Measurements from ENCODE around the gene SERINC1. TPM values are rescaled to one million over a fixed set of nuclear protein-coding genes. Genes with fewer than 3 reads are reported as not detected.
A peak's percentile ranks its signal among the peaks of the same experiment; 100 is the strongest.
"Not testable (repeated sequence)": the region's sequence is repeated elsewhere in the genome, so short reads cannot be mapped to it uniquely, and the experiment has no call there.

Gene SERINC1
- total RNA-seq (297 TPM), polyA plus RNA-seq (207 TPM)

DNA sequence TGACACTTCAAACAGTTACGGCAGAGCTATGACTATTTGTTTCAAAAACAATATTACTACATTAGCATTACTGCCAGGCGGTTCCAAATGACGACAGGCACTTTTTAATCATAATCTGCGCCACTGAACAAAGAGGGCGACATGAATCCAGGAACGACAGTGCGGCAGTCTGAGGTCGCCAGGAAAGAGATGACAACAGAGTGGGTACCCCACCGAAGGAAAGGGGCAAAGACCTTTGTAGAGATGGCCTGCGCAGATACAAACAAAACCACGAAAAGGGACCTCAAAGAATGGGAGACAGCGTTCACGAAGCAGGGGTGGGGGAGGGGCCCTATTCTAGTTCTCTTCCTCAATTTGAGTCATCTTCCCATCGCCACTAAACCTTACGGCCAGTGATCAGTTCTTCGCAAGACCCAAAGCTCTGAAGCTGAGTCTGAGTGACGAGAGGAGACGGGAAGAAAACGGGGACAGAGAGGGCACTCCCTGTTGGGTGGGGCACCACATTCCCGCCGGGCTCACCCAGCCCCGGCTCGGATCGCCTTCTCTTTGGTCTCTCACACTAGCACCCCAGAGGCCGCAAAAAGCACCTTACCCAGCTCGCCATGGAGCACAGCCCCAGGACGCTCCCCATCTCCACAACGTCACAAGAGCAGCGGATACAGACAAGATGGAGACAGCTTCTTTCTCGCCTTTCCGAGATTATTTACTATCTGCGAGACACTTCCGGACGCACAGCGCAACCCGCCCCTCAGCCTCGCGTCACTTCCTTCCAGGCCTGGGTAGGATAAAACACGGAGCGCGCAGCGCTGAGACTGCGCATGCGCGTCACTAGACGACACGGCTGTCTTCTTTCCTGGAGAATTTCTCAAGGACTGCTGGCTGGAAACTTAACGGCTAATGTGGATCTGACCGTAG is at the start of gene SERINC1:
Gene SERINC1 (minus strand): TSS at position 701 of the 915 bp plus-strand sequence. CDS start 70 bp downstream, at position 631.
- Histone ChIP-seq H3K4me1 (ENCODE audit: insufficient read depth) (no peaks in the 10 kb centered on the region), H3K27ac (ENCODE audit: low read depth) (peak within 1 kb of the TSS; percentile 93), H3K4me3 (ENCODE audit: low read depth, low read length) (peak within 1 kb of the TSS; percentile 66), H3K36me3 (ENCODE audit: insufficient read depth) (no peaks in the 10 kb centered on the region)
- DNase-seq (ENCODE audit: extremely low spot score) = peak; percentile 93
- under 1% methylated on average over 49 of the region's 49 CpGs for WGBS

DNA sequence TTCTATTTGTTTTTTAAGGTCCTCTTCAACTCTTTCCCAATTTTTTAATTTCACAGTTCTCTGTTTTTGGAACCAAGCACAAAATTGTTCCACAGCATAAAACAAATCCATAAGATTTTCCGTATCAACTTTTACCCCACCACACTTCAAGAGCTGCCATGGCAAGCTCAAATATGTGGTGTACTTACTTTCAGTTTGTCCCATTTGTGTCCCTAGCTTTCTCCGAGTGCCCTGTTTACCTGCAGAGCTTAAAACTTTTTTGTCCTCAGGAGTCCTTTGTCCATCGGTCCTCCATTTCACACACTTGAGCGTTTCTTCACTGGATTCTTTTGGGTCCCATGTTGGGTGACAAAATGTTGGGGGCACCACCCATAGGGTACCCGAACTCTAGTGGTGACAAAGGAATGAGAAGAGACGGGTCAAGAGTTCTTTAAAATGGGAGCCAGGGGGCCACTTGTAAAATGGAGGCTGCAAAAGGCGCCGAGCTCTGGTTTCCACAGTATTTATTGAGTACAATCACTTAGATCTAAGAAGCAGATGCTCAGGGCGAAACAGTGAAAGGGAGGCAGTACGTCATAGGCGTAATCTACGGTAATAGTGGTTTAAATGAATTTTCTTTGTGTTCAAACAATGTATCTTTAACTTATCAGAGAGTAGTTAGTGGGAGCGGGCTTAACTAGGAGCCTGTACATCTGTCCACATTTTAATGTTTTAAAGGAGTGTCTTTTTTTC is 39.8 kb upstream of the SERINC1 start:
- no peak overlapping the region for H3K4me3 ChIP-seq (ENCODE audit: low read depth, low read length)
- H3K36me3 ChIP-seq (ENCODE audit: insufficient read depth) = no peaks in the 10 kb centered on the region
- no peak overlapping the region for H3K27ac ChIP-seq (ENCODE audit: low read depth)
- 79% methylated on average over 13 of the region's 13 CpGs for WGBS
- no peaks in the 10 kb centered on the region for H3K4me1 ChIP-seq (ENCODE audit: insufficient read depth)
- no peak for DNase-seq (ENCODE audit: extremely low spot score)

DNA sequence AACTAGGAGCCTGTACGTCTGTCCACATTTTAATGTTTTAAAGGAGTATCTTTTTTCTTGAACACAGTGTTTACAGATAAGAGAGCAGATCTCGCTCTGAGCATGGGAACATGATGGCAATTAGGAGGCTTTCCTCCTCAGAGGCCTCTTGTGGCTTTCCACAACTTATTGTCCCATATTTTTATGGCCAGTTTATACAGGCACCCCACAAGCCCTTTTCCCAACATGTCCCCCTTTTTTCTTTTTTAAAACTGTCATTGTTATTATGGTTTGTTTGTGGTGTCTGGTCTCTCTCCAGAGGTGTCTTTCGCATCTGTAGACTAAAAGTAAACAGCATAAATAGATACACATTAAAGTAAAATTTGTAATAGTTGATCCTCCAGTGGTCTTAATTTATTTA is 33.6 kb upstream of the SERINC1 start:
- 86% methylated on average over 3 of the region's 3 CpGs for WGBS
- not testable (repeated sequence) for H3K4me3 ChIP-seq (ENCODE audit: low read depth, low read length); DNase-seq (ENCODE audit: extremely low spot score); H3K36me3 ChIP-seq (ENCODE audit: insufficient read depth); H3K27ac ChIP-seq (ENCODE audit: low read depth); H3K4me1 ChIP-seq (ENCODE audit: insufficient read depth)

DNA sequence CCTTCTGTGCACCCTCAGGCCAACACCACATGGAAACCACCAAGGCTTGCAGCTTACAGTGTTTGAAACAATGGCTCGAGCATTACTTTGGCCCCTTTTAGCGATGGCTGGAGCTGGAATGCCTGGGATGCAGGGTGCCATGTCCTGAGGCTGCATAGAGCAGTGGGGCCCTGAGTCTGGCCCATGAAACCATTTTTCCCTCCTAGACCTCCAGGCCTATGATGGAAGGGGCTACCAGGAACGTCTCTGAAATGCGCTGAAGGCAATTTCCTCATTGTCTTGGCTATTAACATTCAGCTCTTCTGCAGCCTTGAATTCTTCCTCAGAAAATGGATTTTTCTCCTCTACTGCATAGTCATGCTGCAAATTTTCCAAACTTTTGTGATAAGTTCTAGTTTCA is 29.9 kb upstream of the SERINC1 start:
- 92% methylated on average over 4 of the region's 4 CpGs for WGBS
- Histone ChIP-seq H3K36me3 (ENCODE audit: insufficient read depth) (no peaks in the 10 kb centered on the region), H3K4me3 (ENCODE audit: low read depth, low read length) (no peak overlapping the region), H3K27ac (ENCODE audit: low read depth) (no peak overlapping the region), H3K4me1 (ENCODE audit: insufficient read depth) (no peaks in the 10 kb centered on the region)
- no peak for DNase-seq (ENCODE audit: extremely low spot score)

DNA sequence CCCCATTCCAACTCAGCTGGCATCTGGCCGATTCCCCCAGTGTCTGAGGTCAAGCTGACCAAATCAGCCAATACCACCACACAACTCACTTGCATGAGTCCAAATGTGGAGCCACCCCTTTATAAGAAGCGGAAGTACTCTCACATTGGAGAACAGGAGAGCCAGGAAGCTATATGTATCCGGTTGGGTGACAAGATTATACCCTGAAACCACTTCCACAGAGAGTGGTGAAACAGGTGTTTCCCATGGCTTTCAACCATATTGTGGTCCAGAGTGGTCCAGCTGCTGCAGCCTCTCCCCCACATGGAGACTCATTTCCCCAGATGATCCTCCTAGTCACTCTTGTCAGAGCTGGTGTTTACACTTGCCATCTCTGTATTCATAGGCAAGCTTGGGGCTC is 24.0 kb upstream of the SERINC1 start:
- DNase-seq (ENCODE audit: extremely low spot score) = no peak
- no peak overlapping the region for H3K4me3 ChIP-seq (ENCODE audit: low read depth, low read length)
- WGBS = 87% methylated on average over 3 of the region's 3 CpGs
- H3K27ac ChIP-seq (ENCODE audit: low read depth) = no peak overlapping the region
- H3K36me3 ChIP-seq (ENCODE audit: insufficient read depth) = no peaks in the 10 kb centered on the region
- H3K4me1 ChIP-seq (ENCODE audit: insufficient read depth) = no peaks in the 10 kb centered on the region

DNA sequence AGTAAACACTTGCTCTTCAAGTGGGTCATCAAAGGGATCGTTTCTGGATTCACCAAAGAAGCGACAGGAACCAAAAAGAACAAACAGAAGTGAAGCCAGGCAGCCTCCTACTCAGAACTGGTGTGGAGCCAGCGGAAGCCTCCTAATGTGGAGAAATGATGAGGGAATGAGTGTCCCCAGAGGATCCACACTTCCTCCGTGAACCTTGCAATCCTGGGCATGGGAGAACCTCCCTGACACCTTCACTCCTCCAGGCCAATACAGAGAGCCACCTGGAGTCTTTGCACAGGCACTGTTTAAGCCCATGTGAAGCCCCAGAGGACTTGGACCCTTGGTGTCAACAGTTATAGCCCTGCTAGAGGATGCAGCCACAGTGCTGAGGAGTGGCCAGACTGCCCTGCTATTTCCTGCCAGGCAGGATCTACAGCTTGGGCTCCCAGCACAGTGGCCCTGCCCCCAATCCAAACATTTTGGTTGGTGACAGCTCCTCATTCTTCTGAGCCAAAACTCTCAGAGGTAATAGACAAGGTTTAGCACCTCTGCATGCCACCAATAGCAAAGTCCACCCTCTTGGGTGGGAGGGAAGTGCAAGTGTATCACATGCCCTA is 23.2 kb upstream of the SERINC1 start:
- Histone ChIP-seq H3K36me3 (ENCODE audit: insufficient read depth) (no peaks in the 10 kb centered on the region), H3K4me1 (ENCODE audit: insufficient read depth) (no peaks in the 10 kb centered on the region), H3K4me3 (ENCODE audit: low read depth, low read length) (no peak overlapping the region), H3K27ac (ENCODE audit: low read depth) (no peak overlapping the region)
- 82% methylated on average over 4 of the region's 4 CpGs for WGBS
- no peak for DNase-seq (ENCODE audit: extremely low spot score)

DNA sequence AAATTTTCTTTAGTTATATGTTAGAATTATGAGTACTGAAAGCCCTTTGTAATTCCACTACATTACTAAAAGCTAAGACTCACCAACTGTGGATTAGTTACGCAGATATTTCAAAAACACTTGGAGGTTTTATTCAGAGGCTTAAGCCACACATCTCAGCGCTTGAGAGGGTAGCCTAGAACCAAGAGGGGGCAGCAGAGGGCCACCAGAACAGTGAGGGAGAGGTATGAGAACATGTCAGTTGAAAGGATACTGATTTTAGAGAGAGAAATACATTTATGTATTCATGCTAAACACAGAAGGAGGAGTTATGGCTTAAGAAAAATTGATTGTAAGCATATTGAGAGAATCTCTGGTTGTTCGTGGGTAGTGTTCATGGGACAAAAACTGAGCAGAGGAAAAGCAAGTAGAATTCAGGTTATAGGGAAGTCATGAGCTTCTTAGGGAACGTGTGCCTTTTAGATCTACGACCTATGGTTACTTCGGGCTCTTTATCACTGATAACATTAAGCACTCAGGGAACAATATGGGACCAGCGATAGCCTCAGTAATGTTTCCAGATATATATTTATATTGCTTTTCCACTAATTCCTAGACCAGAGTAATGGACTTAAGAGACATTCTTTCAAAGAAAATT is 20.4 kb upstream of the SERINC1 start:
- 17% methylated on average over 7 of the region's 7 CpGs for WGBS
- peak; percentile 61 for DNase-seq (ENCODE audit: extremely low spot score)
- no peak overlapping the region for H3K27ac ChIP-seq (ENCODE audit: low read depth)
- H3K36me3 ChIP-seq (ENCODE audit: insufficient read depth) = no peaks in the 10 kb centered on the region
- H3K4me1 ChIP-seq (ENCODE audit: insufficient read depth) = no peaks in the 10 kb centered on the region
- no peak overlapping the region for H3K4me3 ChIP-seq (ENCODE audit: low read depth, low read length)

DNA sequence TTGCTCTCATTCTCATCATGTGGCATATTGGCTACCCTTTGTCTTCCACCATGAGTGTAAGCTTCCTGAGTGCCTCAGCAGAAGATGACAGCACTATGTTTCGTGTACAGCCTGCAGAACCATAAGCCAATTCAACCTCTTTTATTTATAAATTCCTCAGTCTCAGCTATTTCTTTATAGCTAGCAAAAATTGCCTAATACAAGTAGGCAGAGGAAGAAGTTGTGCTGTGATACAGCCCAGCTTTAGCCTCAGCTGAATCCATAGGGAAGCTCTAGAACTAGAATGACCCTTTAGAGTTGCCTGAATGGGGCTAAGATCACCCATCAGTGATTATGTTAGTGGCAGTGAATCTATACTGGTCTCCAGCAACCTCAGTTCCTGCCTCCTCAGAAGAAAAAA is 19.0 kb upstream of the SERINC1 start:
- no peak overlapping the region for H3K27ac ChIP-seq (ENCODE audit: low read depth)
- DNase-seq (ENCODE audit: extremely low spot score) = no peak
- no peaks in the 10 kb centered on the region for H3K4me1 ChIP-seq (ENCODE audit: insufficient read depth)
- H3K36me3 ChIP-seq (ENCODE audit: insufficient read depth) = no peaks in the 10 kb centered on the region
- H3K4me3 ChIP-seq (ENCODE audit: low read depth, low read length) = no peak overlapping the region
- 56% methylated on average over 1 of the region's 1 CpG for WGBS

DNA sequence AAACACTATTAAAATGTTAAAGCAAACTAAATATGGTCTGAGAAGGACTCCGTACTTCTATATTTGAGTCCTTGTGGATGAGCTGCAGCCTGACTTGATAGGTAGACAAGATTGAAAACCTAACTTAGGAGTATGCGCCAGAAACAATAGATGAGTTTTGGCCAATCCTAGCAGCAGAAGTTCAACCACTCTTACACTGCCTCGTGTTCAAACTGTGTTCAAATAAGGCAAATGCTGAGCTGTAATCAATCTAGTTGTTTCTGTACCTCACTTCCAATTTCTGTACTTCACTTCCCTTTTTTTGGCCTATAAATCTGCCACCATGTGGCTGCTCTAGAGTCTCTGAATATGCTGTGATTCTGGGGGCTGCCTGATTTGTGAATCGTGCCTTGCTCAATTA is 13.2 kb upstream of the SERINC1 start:
- Histone ChIP-seq H3K36me3 (ENCODE audit: insufficient read depth) (no peaks in the 10 kb centered on the region), H3K4me1 (ENCODE audit: insufficient read depth) (no peaks in the 10 kb centered on the region), H3K4me3 (ENCODE audit: low read depth, low read length) (no peak overlapping the region), H3K27ac (ENCODE audit: low read depth) (no peak overlapping the region)
- 72% methylated on average over 4 of the region's 4 CpGs for WGBS
- DNase-seq (ENCODE audit: extremely low spot score) = no peak

DNA sequence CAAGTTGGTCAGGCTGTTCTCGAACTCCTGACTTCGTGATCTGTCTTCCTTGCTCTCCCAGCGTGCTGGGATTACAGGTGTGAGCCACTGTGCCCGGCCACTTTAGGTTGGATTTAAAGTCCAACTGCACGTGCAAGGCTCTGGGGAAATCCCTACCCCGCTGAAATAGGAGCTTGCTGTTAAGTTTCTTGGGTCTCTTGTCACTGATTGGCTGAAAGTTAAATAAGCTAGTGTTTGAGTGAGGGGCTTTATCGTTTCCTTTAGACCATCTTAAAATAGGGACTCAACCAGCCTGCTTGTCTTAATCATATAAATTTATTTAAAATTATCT is 11.1 kb upstream of the SERINC1 start:
- DNase-seq (ENCODE audit: extremely low spot score) = no peak
- WGBS = 67% methylated on average over 7 of the region's 7 CpGs
- Histone ChIP-seq H3K4me1 (ENCODE audit: insufficient read depth) (no peaks in the 10 kb centered on the region), H3K27ac (ENCODE audit: low read depth) (no peak overlapping the region), H3K4me3 (ENCODE audit: low read depth, low read length) (no peak overlapping the region), H3K36me3 (ENCODE audit: insufficient read depth) (no peaks in the 10 kb centered on the region)

DNA sequence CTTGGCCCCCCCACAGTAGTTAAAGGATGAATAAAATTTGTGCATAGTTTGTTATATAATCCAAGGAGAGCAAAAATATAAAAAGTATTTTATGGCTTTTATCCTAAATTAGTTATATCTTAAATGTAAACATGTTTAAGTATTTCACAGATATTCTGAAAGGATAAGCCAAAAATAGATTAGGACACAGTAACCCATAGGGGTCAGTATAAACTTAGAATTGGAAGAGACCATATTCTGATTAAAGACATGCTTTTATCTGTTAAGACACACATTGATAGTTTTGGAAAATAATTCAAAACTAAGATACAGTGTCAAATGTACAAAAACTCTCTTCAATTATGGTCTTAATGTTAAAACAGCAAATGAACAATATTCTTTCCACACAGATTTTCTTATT is 4.5 kb upstream of the SERINC1 start:
- Histone ChIP-seq H3K4me3 (ENCODE audit: low read depth, low read length) (no peak overlapping the region), H3K36me3 (ENCODE audit: insufficient read depth) (no peaks in the 10 kb centered on the region), H3K27ac (ENCODE audit: low read depth) (no peak overlapping the region), H3K4me1 (ENCODE audit: insufficient read depth) (no peaks in the 10 kb centered on the region)
- no peak for DNase-seq (ENCODE audit: extremely low spot score)

DNA sequence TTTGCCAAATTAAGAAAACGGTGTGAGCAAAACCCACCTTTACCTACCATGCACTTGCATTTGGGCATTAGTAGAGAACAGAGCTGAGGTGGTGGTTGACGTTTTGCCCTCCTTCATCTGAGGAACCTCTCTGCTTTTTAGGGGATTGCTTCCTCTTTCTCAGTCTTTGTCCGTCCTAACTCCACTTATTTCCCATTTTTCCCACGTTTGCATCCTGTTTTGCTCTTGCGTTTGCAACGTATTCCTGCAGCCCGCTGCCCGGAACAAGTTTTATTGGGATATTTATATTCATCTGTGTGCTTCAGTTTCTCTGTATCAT is 374 bp upstream of the SERINC1 start:
- H3K27ac ChIP-seq (ENCODE audit: low read depth) = no peak overlapping the region
- DNase-seq (ENCODE audit: extremely low spot score) = no peak

DNA sequence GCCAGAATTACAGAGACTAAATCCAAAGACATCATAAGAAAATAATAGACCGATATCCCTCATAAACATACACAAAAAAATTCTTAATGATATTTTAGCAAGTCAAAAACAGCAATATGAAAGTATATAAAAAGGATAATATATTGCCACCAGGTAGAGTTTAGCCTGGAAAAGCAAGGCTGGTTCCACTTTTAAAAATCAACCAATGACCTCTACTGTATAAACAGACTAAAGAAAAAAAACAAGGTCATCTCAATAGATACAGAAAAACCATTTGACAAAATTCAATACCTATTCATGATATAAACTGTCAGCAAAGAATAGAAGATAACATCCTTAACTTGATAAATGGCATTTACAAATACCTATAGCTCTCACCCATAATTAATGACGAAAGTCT is 9.7 kb downstream of the SERINC1 start:
- Histone ChIP-seq H3K4me3 (ENCODE audit: low read depth, low read length) (no peak overlapping the region), H3K27ac (ENCODE audit: low read depth) (no peak overlapping the region), H3K4me1 (ENCODE audit: insufficient read depth) (peaks cover 2% of the 10 kb centered on the region), H3K36me3 (ENCODE audit: insufficient read depth) (no peaks in the 10 kb centered on the region)
- no peak for DNase-seq (ENCODE audit: extremely low spot score)
- WGBS = 95% methylated on average over 2 of the region's 2 CpGs

More for the DNA sequence above, 374 bp upstream of the SERINC1 start:
- peak overlapping the region; percentile 66 for H3K4me3 ChIP-seq (ENCODE audit: low read depth, low read length)
- no peaks in the 10 kb centered on the region for H3K36me3 ChIP-seq (ENCODE audit: insufficient read depth)
- H3K4me1 ChIP-seq (ENCODE audit: insufficient read depth) = no peaks in the 10 kb centered on the region
- 3% methylated on average over 8 of the region's 8 CpGs for WGBS
